GM12872 (cell line): ENCODE data around the gene AHNAK.

Source experiments
- TF ChIP-seq, protein P1 (sequence below): IDR thresholded peaks from 3 replicates; pipeline ENCODE4 v1.5.1; 2011; ENCODE audit warnings: low read depth, mild to moderate bottlenecking, low read length, moderate library complexity; ENCODE audit not compliant: insufficient read depth

AHNAK gene

DNA sequence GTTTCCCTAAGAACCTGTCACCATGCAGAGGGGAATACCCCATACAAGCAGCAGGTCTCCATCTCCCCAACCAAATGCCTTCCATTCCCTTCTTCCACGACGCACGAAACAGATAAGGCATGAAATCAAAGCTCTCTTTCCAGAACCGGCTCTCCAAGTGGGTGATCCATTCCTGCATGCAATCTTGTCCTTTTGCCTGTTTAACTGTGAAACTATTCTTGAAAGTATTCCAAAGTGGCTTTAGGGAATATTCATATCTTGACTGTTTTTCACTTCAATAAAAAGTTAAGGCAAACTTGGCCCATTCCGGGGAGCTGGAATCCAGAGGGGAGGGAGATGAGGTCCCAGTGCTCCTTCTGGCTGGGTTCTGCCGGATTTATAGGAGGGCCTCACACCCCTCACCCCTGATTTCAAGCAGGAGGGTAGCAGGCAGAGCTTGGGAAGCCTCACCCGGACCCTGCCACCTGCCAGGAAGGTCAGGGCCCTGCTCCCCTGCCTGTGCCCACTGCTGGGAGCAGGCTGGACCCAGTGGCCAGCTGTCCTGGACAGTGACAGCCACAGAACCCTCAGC is 66.9 kb downstream of the AHNAK start:
- TF ChIP-seq, protein P1, sequence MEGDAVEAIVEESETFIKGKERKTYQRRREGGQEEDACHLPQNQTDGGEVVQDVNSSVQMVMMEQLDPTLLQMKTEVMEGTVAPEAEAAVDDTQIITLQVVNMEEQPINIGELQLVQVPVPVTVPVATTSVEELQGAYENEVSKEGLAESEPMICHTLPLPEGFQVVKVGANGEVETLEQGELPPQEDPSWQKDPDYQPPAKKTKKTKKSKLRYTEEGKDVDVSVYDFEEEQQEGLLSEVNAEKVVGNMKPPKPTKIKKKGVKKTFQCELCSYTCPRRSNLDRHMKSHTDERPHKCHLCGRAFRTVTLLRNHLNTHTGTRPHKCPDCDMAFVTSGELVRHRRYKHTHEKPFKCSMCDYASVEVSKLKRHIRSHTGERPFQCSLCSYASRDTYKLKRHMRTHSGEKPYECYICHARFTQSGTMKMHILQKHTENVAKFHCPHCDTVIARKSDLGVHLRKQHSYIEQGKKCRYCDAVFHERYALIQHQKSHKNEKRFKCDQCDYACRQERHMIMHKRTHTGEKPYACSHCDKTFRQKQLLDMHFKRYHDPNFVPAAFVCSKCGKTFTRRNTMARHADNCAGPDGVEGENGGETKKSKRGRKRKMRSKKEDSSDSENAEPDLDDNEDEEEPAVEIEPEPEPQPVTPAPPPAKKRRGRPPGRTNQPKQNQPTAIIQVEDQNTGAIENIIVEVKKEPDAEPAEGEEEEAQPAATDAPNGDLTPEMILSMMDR = no peak

- TF ChIP-seq, protein P1 = no peak
These were observed 68.7 kb downstream of the AHNAK start for GRCh38 chr11:62477927-62478326.

DNA sequence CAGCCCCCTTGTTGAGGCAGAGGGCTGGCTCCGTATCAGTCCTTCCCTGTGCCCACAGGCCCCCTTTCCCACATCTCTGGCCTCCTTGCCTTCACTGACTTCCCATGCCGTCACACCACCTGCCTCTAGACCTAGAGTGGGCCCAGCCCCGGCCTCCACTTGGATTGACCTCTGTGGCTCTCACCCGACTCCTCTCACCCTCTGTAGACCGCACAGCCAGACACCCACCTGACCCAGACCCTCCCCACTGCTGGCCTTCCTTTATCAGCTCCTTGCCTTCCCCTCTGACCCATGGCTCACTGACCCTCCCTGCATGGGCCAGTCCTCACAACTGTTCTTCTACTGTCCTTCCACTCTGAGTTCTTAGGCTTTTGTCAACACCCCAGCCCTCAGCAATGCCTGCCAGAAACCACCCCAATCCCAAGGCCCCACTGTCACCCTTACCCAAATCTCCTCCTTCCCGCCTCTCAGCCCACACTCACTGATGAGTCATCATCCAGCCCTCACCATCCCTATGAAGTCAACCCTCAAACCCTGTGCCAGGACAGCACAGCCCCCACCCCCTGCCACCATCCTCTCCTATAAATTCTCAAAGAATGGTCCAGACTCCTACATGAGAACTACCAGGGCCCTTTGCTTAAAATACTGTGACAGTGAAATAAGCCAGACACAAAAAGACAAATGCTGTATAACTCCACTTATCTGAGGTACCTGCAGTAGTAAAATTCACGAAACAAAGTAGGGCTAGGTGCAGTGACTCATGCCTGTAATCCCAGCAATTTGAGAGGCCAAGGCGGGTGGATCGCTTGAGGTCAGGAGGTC is 74.3 kb downstream of the AHNAK start:
- TF ChIP-seq, protein P1 = no peak

DNA sequence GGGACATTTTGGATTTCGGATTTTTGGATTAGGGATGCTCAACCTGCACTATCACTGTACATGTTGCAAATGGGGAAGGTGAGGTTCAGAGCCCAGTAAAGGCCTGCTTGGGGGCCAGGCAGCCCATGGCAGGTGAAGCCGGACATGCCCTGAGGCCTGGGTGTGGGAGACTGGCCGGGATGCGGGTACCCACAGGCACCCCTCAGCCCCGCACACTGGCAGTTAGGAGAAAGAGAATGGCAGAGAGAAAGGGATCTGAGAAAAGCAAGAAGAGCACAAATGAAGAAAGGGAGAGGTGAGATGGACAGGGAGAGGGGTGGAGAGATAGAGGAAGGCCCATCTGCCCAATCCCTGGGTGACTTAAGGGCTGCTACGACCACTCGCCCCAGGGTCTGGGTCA is 75.0 kb downstream of the AHNAK start:
- TF ChIP-seq, protein P1 = no peak

DNA sequence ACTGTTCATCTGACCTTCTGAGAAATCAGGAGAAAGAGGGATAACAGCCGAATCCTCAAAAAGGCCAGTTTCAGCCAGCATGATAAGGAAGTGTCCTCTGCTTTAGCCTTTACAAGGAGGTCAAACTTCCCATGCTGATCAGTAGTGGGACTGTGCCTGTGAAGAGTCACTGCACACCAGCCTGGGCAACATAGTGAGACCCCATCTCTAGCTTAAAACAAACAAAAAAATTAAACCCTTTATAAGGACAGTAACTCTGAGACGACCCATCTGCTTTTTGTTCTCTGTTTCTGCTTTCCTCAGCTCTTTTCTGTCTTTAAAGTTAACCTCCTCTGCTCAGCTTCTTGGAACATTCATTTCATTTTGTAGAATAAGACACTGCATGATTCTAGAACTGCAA is 78.0 kb downstream of the AHNAK start:
- TF ChIP-seq, protein P1 = no peak

DNA sequence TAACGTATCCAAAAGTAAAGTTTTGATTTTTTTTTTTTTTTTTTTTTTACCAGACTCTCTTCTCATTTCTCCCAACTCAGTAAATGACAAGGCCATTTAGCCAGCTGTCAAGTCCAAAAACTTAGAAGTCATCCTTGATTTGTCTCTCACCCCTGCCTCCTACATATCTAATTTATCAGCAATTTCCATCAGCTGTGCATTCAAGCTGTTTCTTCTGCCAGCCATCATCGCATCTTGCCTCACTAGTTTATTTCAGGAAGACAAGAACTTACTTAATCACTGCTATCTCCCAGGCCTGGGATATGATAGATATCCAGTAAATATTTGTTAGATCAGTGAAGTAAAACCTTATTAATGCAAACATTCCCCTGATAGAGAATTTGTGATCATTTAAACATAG is 80.2 kb downstream of the AHNAK start:
- TF ChIP-seq, protein P1 = no peak

GRCh38 chr11:62464655-62465054 is 82.0 kb downstream of the AHNAK start:
- TF ChIP-seq, protein P1 = peak; percentile 37; the same call in 1 of the 3 replicates
